Gastroesophageal sphincter (tissue), 3 donors: ENCODE data around the gene AURKAIP1.

Source experiments
- POLR2AphosphoS5 ChIP-seq: sonication (generic); formaldehyde crosslinking; IDR thresholded peaks from one replicate; pipeline ENCODE4 v1.6.1; 2017; ENCODE audit warnings: antibody characterized with exemption
- TF ChIP-seq, protein P1 (sequence below), 4 experiments: fragments of 200-600 bp in 2 of 4; fragments of 450-650 bp in 2 of 4; sonication (generic) in 1 of 4; IDR thresholded peaks; one replicate each; pipeline ENCODE4 v1.5.1; 2017 to 2019; ENCODE audit warnings: antibody characterized with exemption in 4 of 4, mild to moderate bottlenecking in 2 of 4, moderate library complexity in 2 of 4

GRCh38 chr1:1342061-1342562 is 32.9 kb downstream of the AURKAIP1 start:
- TF ChIP-seq POLR2AphosphoS5, result no peak
- TF ChIP-seq, protein P1, sequence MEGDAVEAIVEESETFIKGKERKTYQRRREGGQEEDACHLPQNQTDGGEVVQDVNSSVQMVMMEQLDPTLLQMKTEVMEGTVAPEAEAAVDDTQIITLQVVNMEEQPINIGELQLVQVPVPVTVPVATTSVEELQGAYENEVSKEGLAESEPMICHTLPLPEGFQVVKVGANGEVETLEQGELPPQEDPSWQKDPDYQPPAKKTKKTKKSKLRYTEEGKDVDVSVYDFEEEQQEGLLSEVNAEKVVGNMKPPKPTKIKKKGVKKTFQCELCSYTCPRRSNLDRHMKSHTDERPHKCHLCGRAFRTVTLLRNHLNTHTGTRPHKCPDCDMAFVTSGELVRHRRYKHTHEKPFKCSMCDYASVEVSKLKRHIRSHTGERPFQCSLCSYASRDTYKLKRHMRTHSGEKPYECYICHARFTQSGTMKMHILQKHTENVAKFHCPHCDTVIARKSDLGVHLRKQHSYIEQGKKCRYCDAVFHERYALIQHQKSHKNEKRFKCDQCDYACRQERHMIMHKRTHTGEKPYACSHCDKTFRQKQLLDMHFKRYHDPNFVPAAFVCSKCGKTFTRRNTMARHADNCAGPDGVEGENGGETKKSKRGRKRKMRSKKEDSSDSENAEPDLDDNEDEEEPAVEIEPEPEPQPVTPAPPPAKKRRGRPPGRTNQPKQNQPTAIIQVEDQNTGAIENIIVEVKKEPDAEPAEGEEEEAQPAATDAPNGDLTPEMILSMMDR (IDR thresholded peaks at IDR 0.05), result no peak
